Kidney (tissue), 14 donors: ENCODE results near the gene CCL19. TPM values are rescaled to one million over a fixed set of nuclear protein-coding genes. Genes with fewer than 3 reads are reported as not detected.
A peak's percentile ranks its signal among the peaks of the same experiment; 100 is the strongest.

Experiments
- DNase-seq, 5 donors: peaks; one replicate each; pipeline ENCODE4 v3.0.0-alpha.2; 2013 to 2020
- FAIRE-seq: peaks from 2 replicates; lab custom pipeline; 2012; peaks lifted over from hg19 to GRCh38; lab: Jason Lieb, UNC
- H3K27ac ChIP-seq, 2 donors: one replicate each; pipeline ENCODE4 v1.7.0; 2013; ENCODE audit warnings: low read depth in 2 of 2, low read length in 2 of 2, inconsistent platforms in 1 of 2
- H3K27me3 ChIP-seq: one replicate; pipeline ENCODE4 v1.7.1; 2013; ENCODE audit warnings: low read length, inconsistent platforms; ENCODE audit not compliant: control insufficient read depth, insufficient read depth
- H3K36me3 ChIP-seq, 3 donors: one replicate each; pipeline versions ENCODE4 v1.7.0 to v1.7.1; 2013; ENCODE audit warnings: low read length in 3 of 3, control low read depth in 1 of 3, inconsistent platforms in 1 of 3; ENCODE audit not compliant: insufficient read depth in 3 of 3, control insufficient read depth in 2 of 3
- H3K4me1 ChIP-seq, 3 donors: one replicate each; pipeline versions ENCODE4 v1.7.0 to v1.7.1; 2013; ENCODE audit warnings: low read length in 3 of 3, inconsistent platforms in 1 of 3, low read depth in 1 of 3; ENCODE audit not compliant: control insufficient read depth in 2 of 3, insufficient read depth in 2 of 3
- H3K4me3 ChIP-seq, 3 donors: one replicate each; pipeline versions ENCODE4 v1.7.0 to v1.8.1; 2013; ENCODE audit warnings: low read length in 3 of 3, control low read depth in 1 of 3, inconsistent platforms in 1 of 3
- H3K9ac ChIP-seq, 3 donors: one replicate each; pipeline versions ENCODE4 v1.7.0 to v1.7.1; 2013; ENCODE audit warnings: low read length in 3 of 3, control low read depth in 1 of 3, inconsistent platforms in 1 of 3
- H3K9me3 ChIP-seq, 3 donors: one replicate each; pipeline versions ENCODE4 v1.7.0 to v1.7.1; 2013; ENCODE audit warnings: low read length in 3 of 3, control low read depth in 1 of 3, inconsistent platforms in 1 of 3; ENCODE audit not compliant: control insufficient read depth in 2 of 3, insufficient read depth in 1 of 3
- CTCF ChIP-seq: IDR thresholded peaks from 3 replicates; pipeline ENCODE4 v1.5.1; 2012; ENCODE audit warnings: mild to moderate bottlenecking, moderate library complexity, borderline replicate concordance; ENCODE audit not compliant: insufficient read depth; ENCODE audit errors: extremely low read depth
- intact Hi-C: fragments of 100-400 bp; cut with DNase I; formaldehyde crosslinking; loops from one replicate; pipeline ENCODE4 v1.11.1; 2022
- polyA plus RNA-seq: library from polyadenylated mRNA; stranded (reverse); fragments of 350-450 nt; fragmentation: Illumina TruSeq; extraction: RNeasy Lipid Tissue Mini Kit (QIAGEN cat#74804); gene quantifications from one replicate; pipeline ENCODE4 v1.2.3, GENCODE V29; 2014; ENCODE audit warnings: low read depth, low replicate concordance; ENCODE audit not compliant: insufficient read depth
- total RNA-seq: library from RNA; stranded (reverse); fragmentation: NEBNext Ultra II Directional; extraction: Animal tissue kit (Norgen Biotek cat#: 25700); gene quantifications from one replicate; pipeline ENCODE4 v1.2.1, GENCODE V29; 2021
- donor health status: control.
- donor health status: control.
- donor health status: control.
- donor health status: control.
- donor health status: control.
- donor health status: DM: yes; HTN: yes; CAD: no.
- donor health status: Normal renal cell carcinoma (clear cell type).

The CCL19 gene
- total and polyA plus RNA-seq, 2 donors from 2014 or later, result 11.4 to 60.8 TPM

GRCh38 chr9:34652602-34653000, 38.5 kb downstream of the CCL19 start:
- Histone ChIP-seq H3K27me3 (no peaks in the 10 kb centered on the region), H3K9ac (peak overlapping the region in 2 of 3 donors; percentile 44 to 62), H3K9me3 (no peaks in the 10 kb centered on the region), H3K4me1 (peaks cover 16 to 39% (median 32%) of the 10 kb centered on the region in 3 donors), H3K36me3 (peaks cover 4 to 18% (median 5%) of the 10 kb centered on the region in 3 donors), H3K4me3 (peak overlapping the region; percentile 63 to 89 (median 77)), H3K27ac (peak overlapping the region; percentile 9 to 51)
- DNase-seq (peak in 1 of 5 donors; percentile 12), FAIRE-seq (no peak)
- intact Hi-C loops, result no loop called here
- TF ChIP-seq CTCF, result no peak

GRCh38 chr9:34651876-34652601, 39.0 kb downstream of the CCL19 start, which contains the start of gene IL11RA:
IL11RA (plus strand) TSS chr9:34652185; CDS start chr9:34655218, 3,033 bp downstream.
- no peak for FAIRE-seq
- peak within 1 kb of the TSS; percentile 63 to 72 for H3K27ac ChIP-seq
- intact Hi-C loops, result no loop called here

GRCh38 chr9:34651321-34651720, 39.8 kb downstream of the CCL19 start:
- peak overlapping the region; percentile 13 to 66 (median 63) for H3K4me3 ChIP-seq

More at GRCh38 chr9:34651876-34652601, 39.0 kb downstream of the CCL19 start, which contains the start of gene IL11RA:
- DNase-seq, result peak; percentile 79 to 95 (median 90)
- peaks cover 19 to 44% (median 38%) of the 10 kb centered on the region in 3 donors for H3K4me1 ChIP-seq
- no peak for TF ChIP-seq CTCF
- peak within 1 kb of the TSS; percentile 63 to 89 (median 77) for H3K4me3 ChIP-seq
- H3K36me3 ChIP-seq, result peaks cover 4 to 18% (median 5%) of the 10 kb centered on the region in 3 donors
- peak within 1 kb of the TSS in 2 of 3 donors; percentile 62 to 63 for H3K9ac ChIP-seq
- H3K9me3 ChIP-seq, result no peaks in the 10 kb centered on the region
- H3K27me3 ChIP-seq, result no peaks in the 10 kb centered on the region

More at GRCh38 chr9:34651321-34651720, 39.8 kb downstream of the CCL19 start:
- no peaks in the 10 kb centered on the region for H3K9me3 ChIP-seq
- H3K4me1 ChIP-seq, result peaks cover 19 to 45% (median 38%) of the 10 kb centered on the region in 3 donors
- H3K36me3 ChIP-seq, result peaks cover 4 to 18% (median 5%) of the 10 kb centered on the region in 3 donors
- DNase-seq, result no peak
- H3K27me3 ChIP-seq, result no peaks in the 10 kb centered on the region
- peak overlapping the region; percentile 63 to 72 for H3K27ac ChIP-seq
- intact Hi-C loops, result no loop called here
- H3K9ac ChIP-seq, result peak overlapping the region in 1 of 3 donors; percentile 63
- no peak for TF ChIP-seq CTCF
- no peak for FAIRE-seq
